Caco-2 (cell line): ENCODE measurements around the gene MSH4. TPM values are rescaled to one million over a fixed set of nuclear protein-coding genes. Genes with fewer than 3 reads are reported as not detected.

Experiments used
- BruUV-seq: library from RNA; stranded (reverse); fragments of 400-500 nt; replicated peaks from 2 replicates; lab custom pipeline; 2021; lab: Mats Ljungman, UMichigan
- CTCF ChIA-PET: fragments of 300-600 bp; sonication (Branson Sonifier 250); formaldehyde crosslinking; loops from one replicate; lab custom pipeline; 2022; ENCODE audit warnings: antibody characterized with exemption; lab: Charles Lee
- POLR2A ChIA-PET: fragments of 300-600 bp; sonication (Branson Sonifier 250); formaldehyde crosslinking; loops from one replicate; lab custom pipeline; 2022; ENCODE audit warnings: antibody characterized with exemption; lab: Charles Lee
- DNase-seq, 2 experiments: peaks; one replicate each; pipeline versions ENCODE4 v3.0.0 to v3.0.0-alpha.2; 2020 to 2022
- H3K27me3 ChIP-seq: replicated peaks from 2 replicates; pipeline ENCODE4 v1.6.0; 2011; ENCODE audit warnings: low read length; ENCODE audit not compliant: control insufficient read depth, insufficient read depth
- H3K36me3 ChIP-seq: 2 replicates; pipeline ENCODE4 v1.5.1; 2011; ENCODE audit warnings: low read length; ENCODE audit not compliant: control insufficient read depth, insufficient read depth
- H3K4me1 ChIP-seq: fragments of 250-450 bp; sonication (Bioruptor Pico); 2 replicates; pipeline ENCODE4 v1.5.1; 2020; ENCODE audit warnings: mild to moderate bottlenecking
- H3K4me3 ChIP-seq: 2 replicates; pipeline ENCODE4 v1.5.1; 2011; ENCODE audit warnings: low read depth, mild to moderate bottlenecking, control low read depth, low read length
- H3K9me3 ChIP-seq: fragments of 250-450 bp; sonication (Bioruptor Pico); 2 replicates; pipeline ENCODE4 v1.5.1; 2020; ENCODE audit warnings: mild to moderate bottlenecking, moderate library complexity
- H3K27ac Mint-ChIP-seq: one replicate; pipeline ENCODE4 v1.8.0; 2022; ENCODE audit warnings: mixed read lengths; ENCODE audit not compliant: unreplicated experiment
- H3K27me3 Mint-ChIP-seq: one replicate; pipeline ENCODE4 v1.8.0; 2022; ENCODE audit warnings: mixed read lengths; ENCODE audit not compliant: insufficient read depth, unreplicated experiment
- H3K36me3 Mint-ChIP-seq: one replicate; pipeline ENCODE4 v1.8.0; 2022; ENCODE audit warnings: mild to moderate bottlenecking, mixed read lengths; ENCODE audit not compliant: insufficient read depth, unreplicated experiment
- H3K4me1 Mint-ChIP-seq: one replicate; pipeline ENCODE4 v1.8.0; 2022; ENCODE audit warnings: low read depth, mixed read lengths; ENCODE audit not compliant: unreplicated experiment
- H3K4me3 Mint-ChIP-seq: one replicate; pipeline ENCODE4 v1.8.0; 2022; ENCODE audit warnings: mild to moderate bottlenecking, moderate library complexity, mixed read lengths; ENCODE audit not compliant: unreplicated experiment
- H3K9me3 Mint-ChIP-seq: one replicate; pipeline ENCODE4 v1.8.0; 2022; ENCODE audit warnings: mixed read lengths; ENCODE audit not compliant: unreplicated experiment
- CTCF ChIP-seq, 2 experiments: fragments of 200-600 bp in 1 of 2; IDR thresholded peaks; 1 replicate in 1 of 2; 2 replicates in 1 of 2; pipeline versions ENCODE4 v1.5.1 to v1.8.0; 2011 to 2022; ENCODE audit warnings: antibody characterized with exemption in 1 of 2, control low read depth in 1 of 2, inconsistent platforms in 1 of 2, low read depth in 1 of 2, low read length in 1 of 2, mild to moderate bottlenecking in 1 of 2, moderate library complexity in 1 of 2; ENCODE audit not compliant: insufficient read depth in 1 of 2, severe bottlenecking in 1 of 2, unreplicated experiment in 1 of 2
- intact Hi-C: fragments of 100-400 bp; cut with micrococcal nuclease; formaldehyde crosslinking; loops from one replicate; pipeline ENCODE4 v1.10.0; 2022; ENCODE audit not compliant: unreplicated experiment
- total RNA-seq: library from RNA; stranded (reverse); gene quantifications from 2 replicates; pipeline ENCODE4 v1.2.3, GENCODE V29; 2022

Gene MSH4
- total RNA-seq, 1 experiment from 2014 or later = 0.34 TPM

- Mint-ChIP-seq H3K27ac (no peak overlapping the region), H3K27me3 (no peaks in the 10 kb centered on the region), H3K4me3 (no peak overlapping the region), H3K9me3 (no peaks in the 10 kb centered on the region), H3K4me1 (no peaks in the 10 kb centered on the region), H3K36me3 (no peaks in the 10 kb centered on the region)
- BruUV-seq = no TSS peak
- no peaks in the 10 kb centered on the region for H3K4me1 ChIP-seq
- no peak for DNase-seq
- POLR2A ChIA-PET = no interaction called here
- no peaks in the 10 kb centered on the region for H3K9me3 ChIP-seq
- H3K4me3 ChIP-seq = no peak overlapping the region
- CTCF ChIA-PET = interaction anchor here (0.6 kb wide), 1 partner anchor 242 kb away, joined by 3 read pairs; no protein-coding TSS in a partner anchor
- no peaks in the 10 kb centered on the region for H3K27me3 ChIP-seq
- intact Hi-C loops = no loop called here
- H3K36me3 ChIP-seq = no peaks in the 10 kb centered on the region
- TF ChIP-seq CTCF (IDR thresholded peaks at IDR 0.05; ENCODE audit: insufficient read depth in 1 of 2, low read depth in 1 of 2, low read length in 1 of 2, severe bottlenecking in 1 of 2, unreplicated experiment in 1 of 2) = no peak
Observed at GRCh38 chr1:75901371-75901770, 104.7 kb downstream of the MSH4 start.

- POLR2A ChIA-PET = no interaction called here
- peak; percentile 42 to 53 for DNase-seq
- intact Hi-C loops = loop anchor here (2.0 to 5.0 kb wide), 4 partner anchors 82 to 424 kb away; no protein-coding TSS in a partner anchor
Observed at GRCh38 chr1:75908717-75909152, 112.1 kb downstream of the MSH4 start.

GRCh38 chr1:75916834-75917233, 120.2 kb downstream of the MSH4 start:
- no peaks in the 10 kb centered on the region for H3K36me3 Mint-ChIP-seq
- H3K4me1 Mint-ChIP-seq = no peaks in the 10 kb centered on the region
- Histone ChIP-seq H3K4me1 (no peaks in the 10 kb centered on the region), H3K4me3 (no peak overlapping the region), H3K9me3 (no peaks in the 10 kb centered on the region), H3K27me3 (no peaks in the 10 kb centered on the region), H3K36me3 (no peaks in the 10 kb centered on the region)
- H3K9me3 Mint-ChIP-seq = no peaks in the 10 kb centered on the region
- TF ChIP-seq CTCF (IDR thresholded peaks at IDR 0.05; ENCODE audit: insufficient read depth in 1 of 2, low read depth in 1 of 2, low read length in 1 of 2, severe bottlenecking in 1 of 2, unreplicated experiment in 1 of 2) = no peak
- H3K27ac Mint-ChIP-seq = no peak overlapping the region
- no peak overlapping the region for H3K4me3 Mint-ChIP-seq
- intact Hi-C loops = no loop called here
- no peak for DNase-seq
- no peaks in the 10 kb centered on the region for H3K27me3 Mint-ChIP-seq
- ChIA-PET CTCF (no interaction called here), POLR2A (no interaction called here)
- no TSS peak for BruUV-seq

More at GRCh38 chr1:75908717-75909152, 112.1 kb downstream of the MSH4 start:
- no peak overlapping the region for H3K27ac Mint-ChIP-seq
- Histone ChIP-seq H3K4me3 (no peak overlapping the region), H3K4me1 (no peaks in the 10 kb centered on the region), H3K36me3 (no peaks in the 10 kb centered on the region), H3K9me3 (no peaks in the 10 kb centered on the region), H3K27me3 (no peaks in the 10 kb centered on the region)
- BruUV-seq = no TSS peak
- H3K9me3 Mint-ChIP-seq = peaks cover 17% of the 10 kb centered on the region
- no peak overlapping the region for H3K4me3 Mint-ChIP-seq
- H3K4me1 Mint-ChIP-seq = peaks cover 16% of the 10 kb centered on the region
- CTCF ChIA-PET = interaction anchor here (0.7 to 1.2 kb wide), 3 partner anchors 15 to 246 kb away, joined by 3 read pairs; no protein-coding TSS in a partner anchor
- H3K27me3 Mint-ChIP-seq = no peaks in the 10 kb centered on the region
- peak; percentile 37 to 46 for TF ChIP-seq CTCF (IDR thresholded peaks at IDR 0.05; ENCODE audit: insufficient read depth in 1 of 2, low read depth in 1 of 2, low read length in 1 of 2, severe bottlenecking in 1 of 2, unreplicated experiment in 1 of 2)
- H3K36me3 Mint-ChIP-seq = no peaks in the 10 kb centered on the region
